Tracheal epithelial cell (primary cell): ENCODE data around the gene MBD3L2B. TPM values are rescaled to one million over a fixed set of nuclear protein-coding genes. Genes with fewer than 3 reads are reported as not detected.

Experiments used
- total RNA-seq: library from RNA; depleted of rRNA; stranded (reverse); fragments of >200 nt; gene quantifications from 2 replicates; pipeline ENCODE4 v1.2.1, GENCODE V29; 2014

Gene MBD3L2B
- total RNA-seq = not detected in 2 replicates

DNA sequence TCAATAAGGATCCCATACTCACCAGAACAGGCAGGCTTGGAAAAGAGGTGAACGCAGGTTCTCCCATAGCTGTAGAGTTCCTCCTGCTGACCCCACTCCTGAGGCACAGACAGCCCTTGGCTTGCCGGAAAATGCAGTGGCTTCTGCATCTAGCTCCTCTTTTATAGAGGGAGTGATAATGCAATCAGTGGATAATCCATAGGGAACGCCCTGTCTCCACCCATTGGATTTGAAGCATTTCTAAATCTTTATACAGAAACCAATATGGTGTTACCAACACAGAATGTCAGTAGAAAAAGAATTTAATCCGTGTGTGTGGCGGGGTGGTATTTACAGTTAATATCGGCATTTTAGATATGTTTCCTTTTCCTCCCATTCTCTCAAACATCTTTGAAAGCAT lies at the start of gene MBD3L2B:
MBD3L2B (minus strand) TSS at position 101 of the 400 bp plus-strand sequence; CDS start at position 67, 34 bp downstream.

DNA sequence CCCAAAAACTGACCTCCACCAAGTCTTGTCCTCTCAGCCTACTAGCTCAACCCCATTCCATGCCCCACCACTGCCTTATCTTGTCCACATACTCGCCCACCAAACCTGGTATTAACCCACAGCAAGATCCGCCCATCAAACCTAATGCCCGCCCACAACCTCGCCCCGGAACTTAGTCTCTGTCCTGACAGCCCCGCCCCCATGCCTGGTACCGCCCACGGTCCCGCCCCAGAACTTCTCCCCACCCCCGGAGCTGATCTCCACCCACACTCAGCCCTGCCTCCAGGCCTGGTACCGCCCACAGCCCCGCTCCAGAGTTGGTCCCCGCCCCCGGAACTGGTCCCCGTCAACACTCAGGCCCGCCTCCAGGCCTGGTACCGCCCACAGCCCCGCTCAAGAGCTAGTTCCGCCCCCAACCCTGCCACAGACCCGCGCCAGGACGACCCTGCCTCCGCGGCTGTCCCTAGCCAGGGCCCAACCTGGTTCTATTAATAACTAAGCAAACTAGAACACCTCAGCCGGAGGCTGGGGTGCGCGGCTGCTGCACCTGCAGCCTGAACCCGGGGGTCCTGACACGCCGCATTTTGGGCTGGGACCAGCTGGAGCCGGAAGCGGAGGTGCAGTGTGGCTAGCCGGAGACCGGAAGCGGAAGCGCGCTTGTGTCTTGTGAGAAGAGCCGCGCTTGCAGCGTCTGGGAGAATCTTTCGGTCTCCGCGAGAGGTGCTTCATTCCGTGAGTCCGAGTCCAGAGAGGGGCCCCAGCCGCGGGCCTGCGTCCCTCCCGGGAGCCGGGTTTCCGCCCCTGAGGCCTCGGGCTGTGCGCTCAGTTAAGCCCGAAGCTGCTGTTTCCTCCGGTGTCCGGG lies 48.0 kb upstream of the MBD3L2B start, which contains the start of gene ZNF557:
ZNF557 (plus strand) TSS at position 662 of the 862 bp plus-strand sequence. CDS start 5,372 bp downstream, outside the sequence.

DNA sequence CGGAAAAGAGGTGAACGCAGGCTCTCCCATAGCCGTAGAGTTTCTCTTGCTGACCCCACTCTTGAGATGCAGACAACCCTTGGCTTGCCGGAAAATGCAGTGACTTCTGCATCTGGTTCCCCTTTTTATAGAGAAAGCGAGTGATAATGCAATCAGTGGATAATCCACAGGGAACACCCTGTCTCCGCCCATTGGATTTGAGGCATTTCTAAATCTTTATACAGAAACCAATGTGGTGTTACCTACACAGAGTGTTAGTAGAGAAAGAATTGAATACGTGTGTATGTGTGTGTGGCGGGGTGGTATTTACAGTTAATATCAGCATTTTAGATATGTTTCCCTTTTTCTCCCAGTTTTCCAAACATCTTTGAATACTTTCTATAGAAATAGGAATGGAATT lies 37.3 kb upstream of the MBD3L2B start, which contains the start of gene MBD3L3:
MBD3L3 (minus strand) TSS at position 101 of the 400 bp plus-strand sequence; CDS start at position 30, 71 bp downstream.

DNA sequence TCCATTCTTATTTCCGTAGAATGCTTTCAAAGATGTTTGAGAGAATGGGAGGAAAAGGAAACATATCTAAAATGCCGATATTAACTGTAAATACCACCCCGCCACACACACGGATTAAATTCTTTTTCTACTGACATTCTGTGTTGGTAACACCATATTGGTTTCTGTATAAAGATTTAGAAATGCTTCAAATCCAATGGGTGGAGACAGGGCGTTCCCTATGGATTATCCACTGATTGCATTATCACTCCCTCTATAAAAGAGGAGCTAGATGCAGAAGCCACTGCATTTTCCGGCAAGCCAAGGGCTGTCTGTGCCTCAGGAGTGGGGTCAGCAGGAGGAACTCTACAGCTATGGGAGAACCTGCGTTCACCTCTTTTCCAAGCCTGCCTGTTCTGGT lies 27.8 kb upstream of the MBD3L2B start, which contains the start of gene MBD3L2:
MBD3L2 (plus strand) TSS at position 301 of the 400 bp plus-strand sequence; CDS start at position 354, 53 bp downstream.

GRCh38 chr19:7040079-7040478 lies 18.8 kb upstream of the MBD3L2B start, which contains the start of gene MBD3L4:
Gene MBD3L4, minus strand, starts transcription at chr19:7040179. Its CDS starts 35 bp downstream, at chr19:7040144.

GRCh38 chr19:7030278-7030677 lies 9.0 kb upstream of the MBD3L2B start, which contains the start of gene MBD3L5:
Gene MBD3L5, plus strand, starts transcription at chr19:7030578. Its CDS starts 34 bp downstream, at chr19:7030612.

Other genes starting within 250 kb of the MBD3L2B start
- 1.7 and 2.3 TPM in 2 replicates for gene VAV1, start 248.7 kb downstream of the MBD3L2B start, total RNA-seq
- not detected in 2 replicates for gene ADGRE1, start 133.9 kb downstream of the MBD3L2B start, total RNA-seq
- not detected in 2 replicates for gene MBD3L5, start 9.1 kb upstream of the MBD3L2B start, total RNA-seq
- gene MBD3L4, start 18.7 kb upstream of the MBD3L2B start, total RNA-seq = not detected in 2 replicates
- gene MBD3L2, start 27.9 kb upstream of the MBD3L2B start, total RNA-seq = not detected in 2 replicates
- gene MBD3L3, start 37.2 kb upstream of the MBD3L2B start, total RNA-seq = not detected in 2 replicates
- 7.2 and 12.8 TPM in 2 replicates for gene ZNF557, start 48.3 kb upstream of the MBD3L2B start, total RNA-seq